ENCODE measurements around the gene TUBB8B.
"Not testable (repeated sequence)": the region's sequence is repeated elsewhere in the genome, so short reads cannot be mapped to it uniquely, and the experiment has no call there.

Gene TUBB8B

DNA sequence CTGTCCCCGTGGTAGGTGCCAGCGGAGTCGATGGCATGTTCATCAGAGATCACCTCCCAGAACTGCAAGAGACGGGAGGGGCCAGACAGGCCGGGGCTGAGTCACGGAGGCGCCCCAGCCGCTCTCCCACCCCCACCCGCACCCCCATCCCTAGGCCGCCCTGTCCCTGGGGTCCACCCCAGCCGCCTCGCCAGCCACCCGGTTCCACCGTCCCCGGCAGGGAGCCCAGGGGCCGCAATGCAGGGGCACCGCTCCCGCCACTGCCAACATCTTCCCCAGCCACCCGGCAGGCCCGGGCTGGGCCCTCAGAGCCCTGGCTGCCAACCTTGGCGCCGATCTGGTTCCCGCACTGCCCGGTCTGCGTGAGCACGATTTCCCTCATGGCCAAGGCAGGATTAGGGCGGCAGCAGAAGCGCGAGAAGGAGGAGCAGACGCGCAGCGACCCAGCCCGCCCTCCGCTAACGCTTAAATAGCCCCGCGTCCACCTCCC lies at the start of gene TUBB8B:
Gene TUBB8B, minus strand, starts transcription at position 440 of the 490 bp plus-strand sequence. Its CDS starts 58 bp downstream, at position 382.
- not testable (repeated sequence) for DNase-seq (ENCODE audit: low read depth in 2 of 2)

- DNase-seq (ENCODE audit: low read depth in 2 of 2) = not testable (repeated sequence)
Measured at GRCh38 chr18:97252-97914, 48.0 kb upstream of the TUBB8B start.

DNA sequence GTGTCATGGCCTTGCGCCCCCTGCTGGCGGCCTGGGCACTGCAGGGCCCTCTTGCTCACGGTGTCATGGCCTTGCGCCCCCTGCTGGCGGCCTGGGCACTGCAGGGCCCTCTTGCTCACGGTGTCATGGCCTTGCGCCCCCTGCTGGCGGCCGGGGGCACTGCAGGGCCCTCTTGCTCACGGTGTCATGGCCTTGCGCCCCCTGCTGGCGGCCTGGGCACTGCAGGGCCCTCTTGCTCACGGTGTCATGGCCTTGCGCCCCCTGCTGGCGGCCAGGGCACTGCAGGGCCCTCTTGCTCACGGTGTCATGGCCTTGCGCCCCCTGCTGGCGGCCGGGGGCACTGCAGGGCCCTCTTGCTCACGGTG lies 47.3 kb upstream of the TUBB8B start:
- not testable (repeated sequence) for DNase-seq (ENCODE audit: low read depth in 2 of 2)

DNA sequence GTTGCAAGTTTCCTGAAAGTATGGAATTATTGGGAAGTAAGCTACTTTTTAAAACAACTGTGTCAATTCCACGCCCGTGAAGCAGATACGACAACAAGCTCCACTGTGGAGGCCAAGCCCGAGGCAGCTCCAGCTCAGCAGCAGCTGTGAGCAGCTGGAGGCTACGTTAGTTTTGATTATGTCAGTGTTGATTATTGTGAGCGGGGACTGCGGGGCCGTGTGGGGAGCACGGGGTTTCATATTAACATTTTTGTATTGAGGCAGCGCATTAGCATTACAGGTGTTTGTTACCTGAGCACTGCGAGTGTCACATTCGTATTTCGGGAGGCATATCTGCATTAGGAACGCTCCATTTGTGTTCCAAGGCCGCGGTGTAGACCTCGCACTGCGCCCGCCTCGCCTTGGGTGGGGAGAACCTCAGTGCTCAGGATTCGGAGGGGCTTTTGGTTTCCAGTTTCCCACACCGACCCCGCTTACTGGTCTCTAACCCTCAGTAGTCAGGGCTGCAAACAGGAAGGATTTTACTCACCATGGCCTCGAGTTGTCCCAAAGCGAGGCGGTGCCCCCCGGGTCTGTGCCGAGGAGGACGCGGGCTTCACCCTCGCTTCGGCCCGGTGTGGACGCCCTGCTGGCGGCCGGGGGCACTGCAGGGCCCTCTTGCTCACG lies 46.8 kb upstream of the TUBB8B start:
- not testable (repeated sequence) for DNase-seq (ENCODE audit: low read depth in 2 of 2)

DNA sequence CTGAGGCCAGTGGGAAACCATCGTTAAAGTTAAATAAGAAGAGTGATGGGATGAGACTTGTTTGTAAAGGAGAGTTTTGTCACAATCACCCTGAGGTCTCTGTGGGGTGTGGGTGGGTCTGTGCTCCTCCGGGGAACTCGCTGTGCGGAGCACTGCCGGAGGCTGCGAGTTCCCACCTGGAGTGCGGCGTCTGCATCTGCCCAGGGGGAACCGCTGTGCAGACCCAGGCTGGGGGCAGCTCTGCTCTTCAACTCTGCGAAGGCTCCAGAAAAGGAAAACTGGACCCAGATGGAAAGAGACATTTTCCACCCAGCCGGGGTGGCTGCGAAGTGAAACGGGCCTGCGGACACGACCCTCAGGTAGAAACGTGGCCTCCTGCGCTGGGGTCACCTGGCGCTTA lies 46.2 kb upstream of the TUBB8B start:
- not testable (repeated sequence) for DNase-seq (ENCODE audit: low read depth in 2 of 2)

DNA sequence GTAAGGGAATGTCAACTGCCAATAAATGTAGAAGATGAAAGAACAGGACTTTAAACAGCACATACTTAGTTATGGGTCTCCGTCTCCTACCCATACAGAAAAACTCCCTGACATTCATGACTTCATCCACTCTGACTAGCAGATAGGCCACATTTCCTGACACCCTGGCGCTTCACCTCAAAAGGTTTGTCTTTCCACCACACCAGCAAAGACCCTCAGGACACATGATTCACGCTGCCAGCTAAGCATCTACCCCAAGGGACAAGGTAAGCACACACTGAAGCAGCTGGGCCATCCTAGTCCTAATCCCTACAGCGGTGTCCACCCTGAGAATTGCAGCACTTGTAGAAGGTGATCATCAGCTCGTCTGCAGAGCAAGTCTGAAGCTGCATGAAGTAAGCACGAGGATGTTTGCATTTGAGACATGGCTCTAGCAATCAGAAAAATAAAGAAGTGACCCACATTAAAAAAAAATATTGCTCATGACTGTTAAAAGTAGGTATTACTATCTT lies 44.5 kb upstream of the TUBB8B start:
- not testable (repeated sequence) for DNase-seq (ENCODE audit: low read depth in 2 of 2)

DNA sequence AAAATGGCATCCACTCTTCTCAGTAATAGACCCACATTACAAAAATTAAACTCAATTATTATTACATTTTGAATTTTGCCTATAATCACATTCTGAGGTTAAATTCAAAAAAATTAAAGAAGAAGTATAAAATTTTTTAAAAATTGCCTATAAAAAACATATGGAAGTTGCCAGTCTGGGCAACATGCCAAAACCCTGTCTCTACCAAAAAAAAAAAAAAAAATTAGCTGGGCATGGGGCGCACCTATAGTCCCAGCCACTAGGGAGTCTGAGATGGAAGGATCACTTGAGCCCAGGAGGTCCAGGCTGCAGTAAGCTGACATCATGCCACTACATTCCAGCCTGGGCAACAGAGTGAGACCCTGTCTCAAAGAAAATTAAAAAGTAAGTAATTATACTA lies 42.1 kb upstream of the TUBB8B start:
- not testable (repeated sequence) for DNase-seq (ENCODE audit: low read depth in 2 of 2)

GRCh38 chr18:90396-91193 lies 41.2 kb upstream of the TUBB8B start:
- not testable (repeated sequence) for DNase-seq (ENCODE audit: low read depth in 2 of 2)

DNA sequence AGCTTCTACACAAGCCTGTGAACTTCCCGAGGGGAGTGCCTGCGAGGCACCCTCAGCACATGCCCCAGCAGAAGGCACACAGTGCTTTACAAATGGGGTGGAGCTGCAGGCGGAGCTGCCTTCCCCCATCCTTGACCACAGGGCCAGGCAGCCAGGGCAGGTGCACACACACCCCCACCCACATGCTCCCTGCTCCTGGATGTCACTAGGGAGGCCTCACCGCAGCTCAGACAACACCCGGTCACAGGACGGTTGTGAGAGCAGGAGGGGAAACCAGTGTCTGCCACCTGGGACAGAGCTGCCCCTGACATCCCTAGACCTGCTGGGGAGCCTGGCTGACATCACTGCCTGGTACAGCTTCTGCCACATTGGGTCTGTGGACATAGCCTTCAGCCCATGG lies 39.7 kb upstream of the TUBB8B start:
- DNase-seq (ENCODE audit: low read depth in 2 of 2) = not testable (repeated sequence)

- not testable (repeated sequence) for DNase-seq (ENCODE audit: low read depth in 2 of 2)
Measured at GRCh38 chr18:84801-85200, 35.4 kb upstream of the TUBB8B start.

- not testable (repeated sequence) for DNase-seq (ENCODE audit: low read depth in 2 of 2)
Measured at GRCh38 chr18:82626-83209, 33.3 kb upstream of the TUBB8B start.

DNA sequence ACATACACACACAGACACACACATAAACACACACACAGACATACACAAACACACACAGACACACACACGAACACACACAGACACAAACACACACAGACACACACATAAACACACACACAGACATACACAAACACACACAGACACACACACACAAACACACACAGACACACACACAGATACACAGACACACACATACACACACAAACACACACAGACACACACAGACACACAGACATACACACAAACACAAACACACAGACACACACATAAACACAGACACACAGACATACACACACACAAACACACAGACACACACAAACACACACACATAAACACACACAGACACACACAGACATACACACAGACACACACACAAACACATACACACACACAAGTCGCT lies 31.5 kb upstream of the TUBB8B start:
- not testable (repeated sequence) for DNase-seq (ENCODE audit: low read depth in 2 of 2)

GRCh38 chr18:80202-80601 lies 30.8 kb upstream of the TUBB8B start:
- DNase-seq (ENCODE audit: low read depth in 2 of 2) = not testable (repeated sequence)

DNA sequence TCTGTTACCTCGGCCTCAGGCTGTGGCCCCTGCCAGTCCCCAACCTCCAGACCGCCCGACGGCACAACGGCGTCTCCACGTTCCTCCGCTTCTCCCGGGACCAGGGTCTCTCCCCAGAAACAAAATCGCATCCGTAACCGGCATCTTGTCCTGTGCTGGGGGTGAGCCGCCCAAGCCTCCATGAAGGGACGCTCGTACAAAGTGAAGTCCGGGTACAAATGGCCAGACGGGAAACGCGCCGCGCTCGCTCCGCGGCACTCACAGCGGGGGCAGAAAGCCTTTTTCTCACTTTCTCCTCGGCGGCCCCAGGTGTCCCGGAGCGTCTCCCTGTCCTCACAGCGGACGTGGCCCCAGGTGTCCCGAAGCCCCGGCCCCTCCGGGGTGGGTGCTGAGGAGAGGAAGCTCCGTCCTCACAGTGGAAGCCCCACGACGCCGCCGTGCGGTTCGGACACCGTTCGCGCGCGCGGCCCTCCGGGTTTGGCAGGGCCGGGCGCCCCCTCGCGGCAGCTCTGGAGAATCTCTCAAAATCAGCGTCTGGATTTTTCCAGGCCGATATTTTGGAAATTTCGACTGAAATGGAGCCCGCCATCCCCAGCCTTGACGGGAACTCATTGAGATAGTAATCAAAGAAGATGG lies 26.2 kb upstream of the TUBB8B start:
- not testable (repeated sequence) for DNase-seq (ENCODE audit: low read depth in 2 of 2)

DNA sequence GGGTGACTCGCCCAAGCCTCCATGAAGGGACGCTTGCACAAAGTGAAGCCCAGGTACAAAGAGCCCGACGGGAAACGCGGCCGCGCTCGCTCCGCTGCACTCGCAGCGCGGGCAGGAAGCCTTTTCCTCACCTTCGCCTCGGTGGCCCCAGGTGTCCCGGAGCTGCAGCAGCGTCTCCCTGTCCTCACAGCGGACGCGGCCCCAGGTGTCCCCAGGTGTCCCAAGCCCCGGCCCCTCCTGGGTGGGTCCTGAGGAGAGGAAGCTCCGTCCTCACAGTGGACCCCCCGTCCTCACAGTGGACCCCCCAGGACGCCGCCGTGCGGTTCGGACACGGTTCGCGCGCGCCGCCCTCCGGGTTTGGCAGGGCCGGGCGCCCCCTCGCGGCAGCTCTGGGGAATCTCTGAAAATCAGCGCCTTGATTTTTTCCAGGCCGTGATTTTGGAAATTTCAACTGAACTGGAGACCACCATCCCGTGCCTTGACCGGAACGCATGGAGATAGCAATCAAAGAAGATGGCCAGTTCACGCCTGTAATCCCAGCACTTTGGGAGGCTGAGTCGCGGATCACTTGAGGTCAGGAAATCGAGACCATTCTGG lies 23.9 kb upstream of the TUBB8B start:
- DNase-seq (ENCODE audit: low read depth in 2 of 2) = not testable (repeated sequence)

- not testable (repeated sequence) for DNase-seq (ENCODE audit: low read depth in 2 of 2)
Measured at GRCh38 chr18:67701-68100, 18.3 kb upstream of the TUBB8B start.

- DNase-seq (ENCODE audit: low read depth in 2 of 2) = not testable (repeated sequence)
Measured at GRCh38 chr18:64279-64678, 14.9 kb upstream of the TUBB8B start.

GRCh38 chr18:63656-64055 lies 14.2 kb upstream of the TUBB8B start:
- DNase-seq (ENCODE audit: low read depth in 2 of 2) = not testable (repeated sequence)

- DNase-seq (ENCODE audit: low read depth in 2 of 2) = not testable (repeated sequence)
Measured at GRCh38 chr18:54388-54787, 5.0 kb upstream of the TUBB8B start.

DNA sequence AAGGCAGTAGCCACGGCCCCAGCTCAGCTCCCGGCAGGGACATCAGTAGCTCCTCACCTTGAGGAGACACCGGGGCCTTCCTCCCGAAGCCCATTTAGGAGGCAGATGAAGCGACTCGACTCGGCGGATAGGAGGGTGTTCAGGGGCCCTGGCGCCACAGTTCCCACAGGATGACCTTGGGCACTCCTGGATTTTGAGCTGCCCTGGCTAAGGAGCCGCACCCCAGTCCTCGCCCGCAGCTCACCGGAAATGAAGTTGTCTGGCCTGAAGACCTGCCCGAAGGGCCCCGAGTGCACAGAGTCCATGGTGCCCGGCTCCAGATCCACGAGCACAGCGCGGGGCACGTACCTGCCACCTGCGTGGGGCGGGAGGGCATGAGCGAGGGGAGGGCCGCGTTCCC lies 719 bp downstream of the TUBB8B start:
- DNase-seq (ENCODE audit: low read depth in 2 of 2) = not testable (repeated sequence)

DNA sequence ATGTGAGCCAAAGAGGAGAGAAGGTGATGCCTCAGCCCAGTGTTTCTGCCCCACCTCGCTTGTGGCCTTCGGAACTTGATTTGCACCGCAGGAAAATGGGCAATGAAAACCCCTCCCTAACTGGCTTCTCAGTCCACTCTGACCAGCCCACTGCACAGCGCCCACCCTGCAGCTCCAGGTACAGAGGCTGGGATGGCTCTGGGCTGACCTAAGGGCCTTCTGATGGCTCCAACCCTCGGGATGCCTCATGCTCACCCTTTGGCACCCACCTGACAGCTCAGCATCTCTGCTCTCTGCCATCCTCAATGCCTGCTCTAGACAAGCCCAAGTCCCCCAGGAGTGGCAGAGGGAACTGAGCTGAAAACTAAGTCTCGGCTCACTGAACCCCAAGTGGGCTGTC lies 36.2 kb downstream of the TUBB8B start:
- not testable (repeated sequence) for DNase-seq (ENCODE audit: low read depth in 2 of 2)
